ENCODE data around the gene RBPJL. TPM values are rescaled to one million over a fixed set of nuclear protein-coding genes. Genes with fewer than 3 reads are reported as not detected.
"Not testable (repeated sequence)": the region's sequence is repeated elsewhere in the genome, so short reads cannot be mapped to it uniquely, and the experiment has no call there.

RBPJL gene
- total RNA-seq, 2 donors from 2014 or later, result not detected

DNA sequence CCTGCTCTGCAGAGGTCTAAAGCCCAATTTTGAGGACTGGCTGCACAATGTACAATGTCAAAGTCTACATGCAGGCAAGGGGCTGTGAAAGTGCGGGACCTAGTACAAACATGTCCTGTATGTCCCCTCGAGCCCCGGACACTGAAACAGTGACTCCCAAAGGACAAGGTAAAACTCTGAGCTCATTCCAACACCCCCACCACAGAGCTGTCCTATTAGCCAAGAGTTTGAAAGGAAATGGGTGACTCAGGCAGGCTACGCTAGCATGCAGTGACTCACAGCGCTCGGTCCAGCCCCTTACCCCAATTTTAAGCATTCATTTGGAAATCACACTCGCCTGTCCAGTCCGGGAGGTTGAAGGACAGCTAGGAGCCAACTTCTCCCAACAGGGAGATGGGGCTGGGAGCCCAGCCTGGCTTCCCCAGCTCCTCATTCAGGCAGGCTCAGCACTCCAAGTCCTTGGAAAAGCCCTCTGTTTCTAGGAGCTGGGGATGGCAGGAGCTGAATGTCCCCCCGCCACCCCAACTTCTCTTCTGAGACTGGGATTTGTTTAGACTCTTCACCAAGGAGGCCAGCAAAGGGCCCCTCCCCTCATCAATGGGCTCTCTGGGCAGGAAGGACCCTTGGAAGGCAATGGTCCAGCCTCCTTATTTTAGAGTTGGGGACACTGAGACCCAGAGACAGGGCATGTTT, 37.7 kb downstream of the RBPJL start:
- Mint-ChIP-seq H3K4me3 (peak overlapping the region; percentile 15 to 71), H3K9me3 (no peaks in the 10 kb centered on the region), H3K4me1 (ENCODE audit: low read depth) (peaks cover 47% of the 10 kb centered on the region), H3K36me3 (ENCODE audit: insufficient read depth in 2 of 2) (peaks cover 7 to 8% of the 10 kb centered on the region in 2 donors), H3K27ac (no peak overlapping the region), H3K27me3 (ENCODE audit: low read depth) (no peaks in the 10 kb centered on the region)
- ATAC-seq (replicated peaks in 1 of 2) (peak in 1 of 2 donors; percentile 14), DNase-seq (no peak)

DNA sequence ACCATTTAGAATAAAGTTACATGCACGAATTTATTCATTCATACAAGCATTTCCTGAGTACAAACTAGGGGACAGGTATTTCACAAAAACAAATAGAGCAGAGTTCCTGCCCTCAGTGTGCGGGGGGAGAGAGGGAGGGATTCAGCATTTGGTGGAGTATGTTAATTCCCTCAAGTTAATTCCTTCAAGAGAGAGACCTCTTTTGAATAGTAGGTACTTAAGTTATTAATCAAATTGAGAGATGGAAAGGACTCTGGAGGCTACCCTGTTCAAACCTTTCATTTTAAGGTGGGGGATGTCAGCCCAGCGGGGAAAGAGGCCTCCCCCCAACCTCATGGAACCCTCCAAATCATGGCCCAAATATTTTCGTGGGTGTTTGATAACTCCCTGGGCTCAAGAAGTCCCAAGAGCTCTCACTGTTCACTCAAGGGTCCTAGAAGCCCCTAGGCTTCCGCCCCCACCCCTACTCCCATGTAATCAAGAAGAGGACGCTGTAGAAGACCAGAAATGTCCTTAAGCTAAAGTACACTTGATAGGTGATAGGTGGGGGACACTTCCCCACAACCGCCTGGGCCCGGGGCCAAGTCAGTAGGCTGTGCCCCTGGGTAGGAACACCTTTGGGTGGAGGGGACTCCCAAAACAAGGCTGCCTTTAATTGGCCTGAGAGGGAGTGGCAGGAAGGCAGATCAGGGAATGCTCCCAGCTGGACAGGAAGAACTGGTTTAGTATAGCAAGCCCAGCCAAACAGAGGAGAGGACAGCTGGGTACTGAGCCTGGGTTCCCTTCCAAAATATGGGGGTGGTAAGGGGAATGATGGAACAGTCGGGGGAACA, 38.7 kb downstream of the RBPJL start:
- peaks cover 4 to 7% of the 10 kb centered on the region in 2 donors for H3K36me3 Mint-ChIP-seq (ENCODE audit: insufficient read depth in 2 of 2)
- H3K27ac Mint-ChIP-seq, result no peak overlapping the region
- no peaks in the 10 kb centered on the region for H3K9me3 Mint-ChIP-seq
- peak overlapping the region; percentile 36 to 71 for H3K4me3 Mint-ChIP-seq
- H3K27me3 Mint-ChIP-seq (ENCODE audit: low read depth), result no peaks in the 10 kb centered on the region
- ATAC-seq (replicated peaks in 1 of 2) (no peak), DNase-seq (no peak)
- peaks cover 47% of the 10 kb centered on the region for H3K4me1 Mint-ChIP-seq (ENCODE audit: low read depth)

DNA sequence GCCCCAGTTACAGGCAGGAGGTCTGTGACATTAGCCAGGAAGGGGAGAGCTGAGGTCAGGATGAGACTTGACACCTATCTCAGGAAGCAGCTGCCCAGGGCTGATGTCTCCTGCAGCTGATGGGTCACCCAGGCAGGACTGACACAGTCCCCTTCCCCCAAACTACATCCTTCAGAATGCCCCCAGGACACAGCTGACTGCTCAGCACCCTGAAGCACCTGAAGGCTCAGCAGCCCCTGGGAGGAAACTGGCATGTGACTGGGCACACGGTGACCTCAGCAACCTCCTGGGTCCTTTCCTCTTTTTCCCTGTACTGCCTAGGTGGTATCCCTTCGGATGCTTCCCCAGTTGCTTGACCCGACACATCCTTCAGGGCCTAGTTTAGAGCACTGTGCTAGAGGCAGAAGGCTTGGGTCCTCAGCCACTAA, 39.7 kb downstream of the RBPJL start:
- Mint-ChIP-seq H3K27ac (peak overlapping the region; percentile 82), H3K4me1 (ENCODE audit: low read depth) (peaks cover 47% of the 10 kb centered on the region), H3K36me3 (ENCODE audit: insufficient read depth in 2 of 2) (peaks cover 4 to 6% of the 10 kb centered on the region in 2 donors), H3K4me3 (peak overlapping the region; percentile 90), H3K9me3 (no peaks in the 10 kb centered on the region), H3K27me3 (ENCODE audit: low read depth) (no peaks in the 10 kb centered on the region)
- no peak for ATAC-seq (replicated peaks in 1 of 2)
- no peak for DNase-seq

DNA sequence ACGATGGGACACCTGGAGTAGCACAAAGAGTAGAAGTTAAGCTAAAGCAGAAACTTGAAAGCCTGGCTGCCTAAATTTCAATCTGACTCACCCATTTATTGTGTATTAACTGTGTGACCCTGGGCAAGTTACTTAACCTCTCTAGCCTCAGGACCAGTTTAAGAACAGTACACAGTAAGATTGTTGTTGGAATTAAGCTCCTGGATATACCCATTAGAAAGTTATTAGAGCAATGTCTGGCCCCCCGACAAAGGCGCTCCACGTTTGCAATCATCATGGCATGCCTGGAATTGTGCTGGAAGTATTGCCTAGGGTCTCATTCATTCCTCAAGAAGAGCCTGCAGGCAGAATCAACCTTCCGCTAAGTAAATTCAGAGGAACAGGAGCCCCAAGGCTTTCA, 40.2 kb downstream of the RBPJL start:
- Mint-ChIP-seq H3K27me3 (ENCODE audit: low read depth) (no peaks in the 10 kb centered on the region), H3K36me3 (ENCODE audit: insufficient read depth in 2 of 2) (peaks cover 4 to 6% of the 10 kb centered on the region in 2 donors), H3K4me3 (peak overlapping the region; percentile 90), H3K4me1 (ENCODE audit: low read depth) (peaks cover 47% of the 10 kb centered on the region), H3K9me3 (no peaks in the 10 kb centered on the region), H3K27ac (peak overlapping the region; percentile 82)
- DNase-seq, result no peak
- no peak for ATAC-seq (replicated peaks in 1 of 2)

DNA sequence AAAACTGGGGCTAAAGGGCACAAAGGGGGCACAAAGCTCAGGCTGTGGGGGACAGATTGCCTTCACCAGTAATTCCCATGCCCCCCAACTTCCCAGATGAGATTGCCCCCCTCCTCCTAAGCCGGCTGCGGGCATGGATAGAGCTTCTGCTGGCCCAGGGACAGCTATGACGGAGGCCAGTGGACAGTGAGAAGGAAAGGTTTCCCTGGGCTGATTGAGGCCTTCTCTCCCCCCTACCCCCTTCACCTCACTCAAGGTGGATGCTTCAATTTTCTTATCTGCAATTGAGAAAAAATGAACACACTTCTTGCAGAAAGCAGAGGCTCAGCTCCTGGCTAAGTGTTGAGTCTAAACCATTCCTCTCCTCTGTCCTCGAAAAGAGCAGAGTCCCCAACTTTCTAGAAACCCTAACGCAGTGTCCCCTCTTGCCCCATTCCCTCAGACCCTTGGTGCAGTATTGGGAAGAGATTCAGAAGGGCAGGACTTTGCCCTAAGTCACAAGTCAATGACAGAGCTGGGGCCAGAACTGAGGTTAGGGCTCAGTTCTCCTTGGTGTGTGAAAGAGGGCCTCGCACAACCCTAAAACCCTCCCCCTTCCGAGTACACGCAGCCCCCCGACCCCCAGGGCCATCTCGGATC, 40.8 kb downstream of the RBPJL start:
- DNase-seq, result no peak
- peaks cover 47% of the 10 kb centered on the region for H3K4me1 Mint-ChIP-seq (ENCODE audit: low read depth)
- peak overlapping the region; percentile 90 for H3K4me3 Mint-ChIP-seq
- no peaks in the 10 kb centered on the region for H3K9me3 Mint-ChIP-seq
- no peak for ATAC-seq (replicated peaks in 1 of 2)
- H3K36me3 Mint-ChIP-seq (ENCODE audit: insufficient read depth in 2 of 2), result peaks cover 4 to 6% of the 10 kb centered on the region in 2 donors
- H3K27ac Mint-ChIP-seq, result peak overlapping the region; percentile 50
- H3K27me3 Mint-ChIP-seq (ENCODE audit: low read depth), result no peaks in the 10 kb centered on the region

DNA sequence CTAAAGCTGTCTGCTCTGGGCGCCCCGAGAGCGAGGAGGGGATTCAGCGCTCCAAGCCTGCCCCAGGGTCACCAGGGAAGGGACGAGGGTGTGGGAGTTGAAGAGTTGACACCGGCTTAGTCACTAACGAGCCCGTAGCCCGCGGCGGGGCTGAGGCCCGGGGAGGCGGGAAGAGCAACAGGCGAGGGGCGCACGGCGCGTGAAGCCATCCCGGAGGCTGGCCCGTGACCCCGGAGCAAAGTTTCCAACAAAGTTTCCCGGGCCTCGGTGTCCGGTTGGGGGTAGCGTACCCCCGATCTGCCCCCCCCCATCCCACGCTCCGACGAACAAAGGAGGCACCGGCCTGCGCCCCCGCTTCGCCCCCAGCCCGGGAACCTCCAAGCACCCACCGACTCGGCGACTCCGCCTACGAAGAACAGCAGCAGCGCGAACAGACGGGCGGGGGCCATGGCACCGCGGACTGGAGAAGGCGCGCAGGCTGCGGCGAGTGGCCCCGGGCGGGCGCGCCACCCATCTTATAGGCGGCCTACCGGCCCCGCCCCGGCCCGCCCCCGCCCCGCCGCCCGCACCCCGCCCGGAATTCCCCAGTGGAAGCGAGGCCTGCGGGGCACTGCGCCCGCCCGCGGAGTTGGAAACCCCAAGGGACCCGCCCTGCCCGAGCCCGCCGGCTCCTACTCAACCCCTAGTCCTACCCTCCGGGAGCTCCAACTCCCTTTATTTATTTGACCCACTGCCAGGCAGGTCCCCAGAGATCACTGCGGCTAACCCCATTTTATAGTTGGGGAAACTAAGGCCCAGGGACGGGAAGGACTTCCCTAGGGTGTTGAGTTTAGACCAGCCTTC, 41.5 kb downstream of the RBPJL start, which contains the start of gene SDC4:
TSS of gene SDC4 (minus strand) at position 489 of the 843 bp plus-strand sequence. CDS start at position 449, 40 bp downstream.
- ATAC-seq (replicated peaks in 1 of 2), result peak; percentile 86 to 88
- peak within 1 kb of the TSS; percentile 68 for H3K27ac Mint-ChIP-seq
- peak; percentile 77 to 81 for DNase-seq
- H3K9me3 Mint-ChIP-seq, result no peaks in the 10 kb centered on the region
- peak within 1 kb of the TSS; percentile 90 for H3K4me3 Mint-ChIP-seq
- H3K4me1 Mint-ChIP-seq (ENCODE audit: low read depth), result peaks cover 47% of the 10 kb centered on the region
- peaks cover 4 to 6% of the 10 kb centered on the region in 2 donors for H3K36me3 Mint-ChIP-seq (ENCODE audit: insufficient read depth in 2 of 2)
- H3K27me3 Mint-ChIP-seq (ENCODE audit: low read depth), result no peaks in the 10 kb centered on the region

DNA sequence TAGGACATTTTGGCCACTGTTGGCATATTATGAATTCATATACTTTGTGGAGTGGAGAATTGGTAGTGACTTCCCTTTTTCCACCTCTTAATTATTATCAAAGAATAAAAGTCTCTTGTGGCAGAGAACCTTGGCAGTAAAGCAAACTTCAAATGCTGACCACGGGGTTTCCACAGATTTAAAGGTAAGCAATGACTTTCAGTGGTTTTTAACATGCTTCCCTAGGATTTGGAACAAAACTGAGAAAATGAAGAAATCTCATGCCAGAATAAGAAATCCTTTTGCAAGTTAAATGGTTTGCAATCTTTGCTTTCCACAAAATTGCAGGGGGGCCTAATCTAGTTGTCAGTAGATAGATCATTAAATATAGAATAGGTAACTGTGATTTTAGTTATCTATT, 43.6 kb downstream of the RBPJL start:
- no peak for ATAC-seq (replicated peaks in 1 of 2)

DNA sequence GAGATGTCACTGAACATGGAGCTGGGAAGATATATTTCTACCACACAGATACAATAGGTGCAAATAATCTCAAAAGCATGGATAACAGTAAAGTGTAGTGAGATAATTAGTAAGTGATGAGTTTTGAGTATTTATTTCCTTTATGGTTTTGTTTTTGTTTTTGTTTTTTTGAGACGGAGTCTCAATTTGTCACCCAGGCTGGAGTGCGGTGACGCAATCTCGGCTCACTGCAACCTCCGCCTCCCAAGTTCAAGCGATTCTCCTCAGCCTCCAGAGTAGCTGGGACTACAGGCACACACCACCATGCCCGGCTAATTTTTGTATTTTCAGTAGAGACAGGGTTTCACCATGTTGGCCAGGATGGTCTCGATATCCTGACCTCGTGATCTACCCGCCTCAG, 44.2 kb downstream of the RBPJL start:
- ATAC-seq (replicated peaks in 1 of 2); H3K27me3 Mint-ChIP-seq (ENCODE audit: low read depth); DNase-seq; H3K27ac Mint-ChIP-seq; H3K4me3 Mint-ChIP-seq; H3K9me3 Mint-ChIP-seq; H3K36me3 Mint-ChIP-seq (ENCODE audit: insufficient read depth in 2 of 2): not testable (repeated sequence)
- peaks cover 52% of the 10 kb centered on the region for H3K4me1 Mint-ChIP-seq (ENCODE audit: low read depth)

More for the DNA sequence above, 43.6 kb downstream of the RBPJL start:
- Mint-ChIP-seq H3K4me3 (no peak overlapping the region), H3K36me3 (ENCODE audit: insufficient read depth in 2 of 2) (peaks cover 4 to 6% of the 10 kb centered on the region in 2 donors), H3K4me1 (ENCODE audit: low read depth) (peaks cover 52% of the 10 kb centered on the region), H3K27me3 (ENCODE audit: low read depth) (no peaks in the 10 kb centered on the region), H3K9me3 (no peaks in the 10 kb centered on the region), H3K27ac (no peak overlapping the region)
- no peak for DNase-seq

DNA sequence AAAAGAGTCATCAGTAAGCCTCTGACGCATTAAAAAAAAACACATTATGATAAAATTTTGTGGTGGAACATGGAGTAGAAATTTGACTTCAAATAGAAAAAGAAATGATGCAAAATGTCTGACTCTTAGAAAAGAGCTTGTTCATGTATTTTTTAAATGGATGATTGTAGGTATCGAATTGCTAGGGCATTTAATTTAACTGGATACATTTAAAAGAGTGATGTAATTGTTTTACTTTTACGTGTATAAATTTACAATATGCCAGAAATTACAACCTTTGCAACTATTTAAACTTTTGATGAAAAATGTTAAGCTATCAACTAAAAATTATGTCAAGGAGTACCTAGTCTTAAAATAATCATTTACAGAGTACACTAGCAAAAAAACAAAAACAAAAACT, 46.1 kb downstream of the RBPJL start:
- no peak for DNase-seq
- Mint-ChIP-seq H3K27me3 (ENCODE audit: low read depth) (no peaks in the 10 kb centered on the region), H3K27ac (no peak overlapping the region), H3K36me3 (ENCODE audit: insufficient read depth in 2 of 2) (no peaks in the 10 kb centered on the region), H3K9me3 (no peaks in the 10 kb centered on the region), H3K4me3 (no peak overlapping the region), H3K4me1 (ENCODE audit: low read depth) (peaks cover 50% of the 10 kb centered on the region)
- ATAC-seq (replicated peaks in 1 of 2), result no peak

DNA sequence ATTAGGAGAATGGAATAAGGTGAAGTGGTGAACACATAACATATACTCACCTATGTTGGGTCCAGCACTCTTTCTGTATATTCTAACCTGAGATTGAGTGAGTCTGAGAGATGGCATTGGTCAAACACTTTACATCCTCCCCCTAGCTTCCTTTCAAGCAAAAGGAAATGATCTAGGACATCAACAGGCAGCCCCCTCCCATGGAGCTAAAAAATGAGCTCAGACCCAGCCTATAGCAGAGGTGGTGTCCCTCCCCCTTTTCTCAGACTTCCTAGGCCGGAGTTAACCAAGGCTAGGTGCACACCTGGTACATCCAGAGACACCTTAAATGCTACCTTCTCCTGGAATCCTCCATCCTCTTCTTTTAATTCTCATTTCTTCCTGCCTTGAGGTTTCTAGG, 47.1 kb downstream of the RBPJL start:
- Mint-ChIP-seq H3K9me3 (no peaks in the 10 kb centered on the region), H3K4me1 (ENCODE audit: low read depth) (peaks cover 57% of the 10 kb centered on the region), H3K27me3 (ENCODE audit: low read depth) (no peaks in the 10 kb centered on the region), H3K36me3 (ENCODE audit: insufficient read depth in 2 of 2) (no peaks in the 10 kb centered on the region), H3K4me3 (peak overlapping the region; percentile 72 to 93), H3K27ac (peak overlapping the region; percentile 91)
- ATAC-seq (replicated peaks in 1 of 2) (no peak), DNase-seq (no peak)

DNA sequence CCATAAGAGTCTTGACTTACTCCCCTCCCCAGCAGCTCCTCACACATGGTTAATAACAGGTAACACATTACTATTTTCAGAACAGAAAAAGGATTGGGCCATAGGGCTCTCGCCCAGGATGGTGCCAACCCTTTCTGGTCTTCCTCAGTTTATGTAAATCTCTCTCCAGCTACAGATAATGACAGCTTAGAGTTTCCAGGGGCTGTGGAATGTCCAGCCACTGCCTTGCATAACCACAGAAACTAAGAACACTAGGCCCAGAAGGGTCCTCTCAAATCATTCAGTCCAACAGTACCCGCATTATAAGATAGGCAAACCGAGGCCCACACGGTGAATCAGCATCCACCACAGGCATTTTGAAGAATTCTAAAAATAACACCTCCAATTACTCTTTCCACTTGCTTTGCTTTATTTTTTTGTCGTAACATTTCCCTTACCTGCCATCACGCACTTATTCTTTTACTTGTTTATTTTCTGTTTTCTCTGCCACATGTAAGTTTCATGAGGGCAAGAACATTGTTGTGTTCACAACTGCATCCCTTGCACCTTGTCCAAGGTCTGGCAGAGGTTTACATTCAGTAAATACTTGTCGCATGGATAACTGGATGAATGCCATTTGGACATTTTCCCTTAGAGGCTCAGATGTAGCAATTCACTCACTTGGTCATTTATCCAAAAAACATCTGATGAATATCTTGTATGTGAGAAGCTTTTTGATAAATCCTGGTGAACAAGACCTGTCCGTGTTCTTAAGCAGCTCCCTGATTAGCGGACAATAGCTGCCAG, 48.0 kb downstream of the RBPJL start:
- H3K9me3 Mint-ChIP-seq, result no peaks in the 10 kb centered on the region
- DNase-seq, result peak in 1 of 2 donors; percentile 31
- peak; percentile 66 to 77 for ATAC-seq (replicated peaks in 1 of 2)
- H3K36me3 Mint-ChIP-seq (ENCODE audit: insufficient read depth in 2 of 2), result no peaks in the 10 kb centered on the region
- no peaks in the 10 kb centered on the region for H3K27me3 Mint-ChIP-seq (ENCODE audit: low read depth)
- peaks cover 62% of the 10 kb centered on the region for H3K4me1 Mint-ChIP-seq (ENCODE audit: low read depth)
- H3K4me3 Mint-ChIP-seq, result peak overlapping the region; percentile 72 to 93
- H3K27ac Mint-ChIP-seq, result peak overlapping the region; percentile 91
